HG03066 (cell line): Measurements from ENCODE around the gene SYF2.
"Not testable (repeated sequence)": the region's sequence is repeated elsewhere in the genome, so short reads cannot be mapped to it uniquely, and the experiment has no call there.

ENCODE experiments used
- ATAC-seq: cut with Tn5 transposase; IDR thresholded peaks from one replicate; pipeline ENCODE4 v1.9.1; 2021; ENCODE audit warnings: low read depth; ENCODE audit not compliant: unreplicated experiment

The SYF2 gene

GRCh38 chr1:25209516-25209915 is 22.8 kb downstream of the SYF2 start:
- ATAC-seq: no peak

- no peak for ATAC-seq
Measured at GRCh38 chr1:25208561-25209222, 23.6 kb downstream of the SYF2 start.

- ATAC-seq: no peak
Measured at GRCh38 chr1:25208092-25208491, 24.2 kb downstream of the SYF2 start.

DNA sequence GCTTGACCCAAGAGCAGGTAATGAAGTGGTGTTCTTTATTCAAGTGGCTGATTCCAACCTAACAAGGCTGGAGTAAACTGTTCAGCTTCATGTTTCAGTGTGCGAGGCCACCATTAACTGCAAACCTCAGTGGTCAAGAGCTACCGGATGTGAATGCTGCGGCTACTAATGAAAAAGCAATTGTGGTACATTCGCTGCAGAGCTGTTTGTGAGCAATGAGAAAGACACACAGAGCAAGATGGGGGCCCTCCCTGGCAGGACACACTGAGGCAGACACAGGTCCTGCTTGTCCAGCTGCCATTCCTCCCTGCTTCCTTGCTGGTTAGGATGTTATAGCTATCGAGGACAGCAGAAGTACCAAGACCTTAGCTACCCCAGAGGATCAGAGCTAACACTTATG is 26.1 kb downstream of the SYF2 start:
- no peak for ATAC-seq

DNA sequence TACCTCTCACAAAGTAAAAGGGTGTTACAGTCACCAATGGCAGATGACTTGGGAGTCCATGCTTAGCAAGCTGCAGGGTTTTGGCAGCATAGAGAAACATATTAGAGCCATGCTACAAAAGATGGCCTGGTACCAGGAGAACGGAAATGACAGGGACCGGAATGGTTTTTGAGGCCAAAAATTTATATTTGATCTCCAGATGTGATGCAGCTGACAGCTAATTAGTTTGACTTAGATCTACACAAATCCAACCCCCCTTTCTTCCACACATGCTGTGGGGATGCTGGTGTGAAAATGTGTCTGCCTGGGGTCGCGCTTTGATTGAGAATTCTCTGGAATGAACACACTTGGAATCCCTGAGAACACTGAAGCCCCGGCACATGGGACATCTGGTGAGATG is 26.5 kb downstream of the SYF2 start:
- no peak for ATAC-seq

- ATAC-seq: no peak
Measured at GRCh38 chr1:25204797-25205480, 27.4 kb downstream of the SYF2 start.

DNA sequence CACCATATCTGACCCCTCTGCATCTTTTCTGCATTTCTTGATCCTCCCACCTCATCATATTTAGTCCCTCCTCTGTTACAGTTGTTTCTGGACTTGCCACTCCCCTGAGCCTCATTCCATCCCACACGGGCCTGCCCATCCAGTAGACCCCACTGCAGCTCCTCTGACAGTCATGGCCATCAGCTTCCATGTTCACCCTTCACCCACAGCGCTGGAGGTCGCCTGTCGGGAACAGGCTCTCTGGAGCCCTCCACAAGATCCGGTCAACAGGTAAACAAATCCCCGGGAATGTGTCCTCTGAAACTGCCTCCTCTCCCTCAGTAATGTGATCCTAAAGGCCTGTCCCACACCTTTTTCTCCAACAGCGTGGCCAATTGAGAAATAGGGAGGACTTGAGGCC is 31.3 kb downstream of the SYF2 start:
- ATAC-seq: no peak

- ATAC-seq: no peak
Measured at GRCh38 chr1:25199819-25200620, 32.3 kb downstream of the SYF2 start.

GRCh38 chr1:25198663-25199252 is 33.5 kb downstream of the SYF2 start:
- ATAC-seq: no peak

GRCh38 chr1:25197982-25198662 is 34.2 kb downstream of the SYF2 start:
- ATAC-seq: no peak

DNA sequence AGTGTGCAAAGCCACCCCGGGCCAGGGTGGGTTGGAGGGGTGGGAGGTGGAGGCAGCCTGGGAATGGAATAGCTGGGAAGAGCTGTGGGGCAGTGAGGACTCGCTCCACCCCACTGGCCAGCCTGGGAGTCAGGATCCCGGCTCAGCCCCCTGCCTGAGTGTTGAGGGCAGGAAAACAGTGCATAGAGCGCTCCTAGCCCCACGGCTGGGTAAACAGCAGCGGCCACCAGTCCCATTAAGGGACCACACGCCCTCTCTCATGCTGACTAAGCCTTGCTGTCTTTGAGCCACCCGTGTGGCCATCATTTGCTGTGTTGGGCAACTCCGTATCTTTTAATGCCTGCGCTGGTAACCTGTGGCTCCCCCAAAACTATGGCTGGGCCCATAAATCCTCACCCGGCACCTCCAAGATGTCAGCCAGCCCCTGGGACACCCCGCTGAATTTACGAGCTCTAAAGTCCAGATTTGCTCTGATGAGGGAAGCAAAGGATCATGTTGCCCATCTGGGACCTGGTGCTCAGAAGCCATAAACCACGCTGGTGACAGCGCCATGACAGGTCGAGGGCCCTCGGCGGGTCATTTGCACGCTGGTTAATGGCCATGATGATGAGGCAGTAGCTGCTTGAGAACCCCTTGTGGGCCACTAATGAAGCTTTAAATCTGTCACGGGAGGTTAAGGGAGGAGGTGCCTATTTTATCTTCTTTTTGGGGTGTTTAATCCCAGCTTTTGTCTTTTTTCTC is 34.9 kb downstream of the SYF2 start:
- ATAC-seq: no peak

DNA sequence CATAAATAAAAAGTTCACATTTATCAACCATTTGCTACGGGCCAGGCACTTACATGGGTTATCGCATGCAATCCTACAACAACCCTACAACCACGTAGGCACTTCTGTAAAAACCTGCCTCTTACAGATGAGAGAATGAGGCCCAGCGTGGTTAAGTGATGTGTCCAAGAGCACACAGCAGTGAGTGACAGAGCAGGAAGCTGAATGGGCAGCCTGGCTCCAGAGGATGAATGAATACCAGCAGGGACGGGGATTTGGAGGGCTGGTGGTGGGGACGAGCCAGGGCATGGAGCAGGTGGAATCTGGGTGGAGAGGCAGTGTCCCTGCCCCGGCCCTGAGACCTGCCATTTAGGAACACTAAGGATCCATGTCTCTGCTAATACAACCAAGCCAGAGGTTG is 35.5 kb downstream of the SYF2 start:
- ATAC-seq: no peak

- ATAC-seq: no peak
Measured at GRCh38 chr1:25195835-25196234, 36.5 kb downstream of the SYF2 start.

DNA sequence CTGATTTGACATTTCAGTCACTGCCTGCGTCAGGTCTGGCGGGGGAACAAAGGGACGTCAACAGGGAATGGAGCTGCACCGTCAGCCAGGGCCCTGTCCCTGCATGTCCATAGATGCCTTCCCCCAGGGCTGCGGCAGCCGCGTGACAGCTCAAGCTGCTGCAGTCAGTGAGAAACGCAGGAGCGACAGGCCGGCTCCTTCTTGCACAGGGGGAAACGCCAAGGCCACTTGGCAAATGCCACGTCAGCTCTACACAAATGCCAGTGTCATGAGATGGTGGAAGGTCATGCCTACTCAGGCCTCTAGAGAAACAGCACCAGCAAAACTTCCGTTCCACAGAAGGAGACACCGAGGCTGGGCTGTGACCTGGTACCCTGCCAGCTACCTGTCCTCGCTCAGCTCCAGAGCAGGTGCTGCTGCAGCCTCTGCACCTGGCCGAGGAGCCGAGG is 37.7 kb downstream of the SYF2 start:
- no peak for ATAC-seq

- no peak for ATAC-seq
Measured at GRCh38 chr1:25194054-25194453, 38.2 kb downstream of the SYF2 start.

GRCh38 chr1:25193229-25193628 is 39.1 kb downstream of the SYF2 start:
- no peak for ATAC-seq

GRCh38 chr1:25192154-25192553 is 40.1 kb downstream of the SYF2 start:
- ATAC-seq: no peak

- no peak for ATAC-seq
Measured at GRCh38 chr1:25190260-25190659, 42.0 kb downstream of the SYF2 start.

DNA sequence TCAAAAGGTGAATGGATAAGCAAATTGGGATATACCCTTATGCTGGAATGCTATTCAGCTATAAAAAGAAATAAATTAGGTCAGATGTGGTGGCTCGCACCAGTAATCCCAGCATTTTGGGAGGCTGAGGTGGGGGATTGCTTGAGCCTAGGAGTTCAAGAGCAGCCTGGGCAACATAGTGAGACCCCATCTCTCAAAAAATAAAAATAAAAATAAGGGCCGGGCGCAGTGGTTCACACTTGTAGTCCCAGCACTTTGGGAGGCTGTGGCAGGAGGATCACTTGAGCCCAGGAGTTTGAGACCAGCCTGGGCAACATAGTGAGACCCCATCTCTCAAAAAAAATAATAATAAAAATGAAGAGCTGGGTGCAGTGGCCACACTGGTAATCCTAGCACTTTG is 44.4 kb downstream of the SYF2 start:
- ATAC-seq: not testable (repeated sequence)

- no peak for ATAC-seq
Measured at GRCh38 chr1:25187077-25187476, 45.2 kb downstream of the SYF2 start.
